ENCODE results near the gene PACSIN2. TPM values are rescaled to one million over a fixed set of nuclear protein-coding genes. Genes with fewer than 3 reads are reported as not detected.

The PACSIN2 gene
- total RNA-seq, 1 experiment from 2014 or later: 60.2 TPM

- TF ChIP-seq SIN3A (IDR thresholded peaks at IDR 0.05; ENCODE audit: borderline replicate concordance, insufficient read depth, low read depth, low read length) (no peak), CTCF (IDR thresholded peaks at IDR 0.05) (no peak), TCF7L2 (IDR thresholded peaks at IDR 0.05; ENCODE audit: low read depth, low read length) (no peak), POLR2AphosphoS5 (IDR thresholded peaks at IDR 0.05; ENCODE audit: low read depth, low read length) (no peak), REST (IDR thresholded peaks at IDR 0.05; ENCODE audit: insufficient read depth in 1 of 2, low read depth in 2 of 2, low read length in 1 of 2) (no peak)
- POLR2A ChIA-PET: no interaction called here
- Histone ChIP-seq H3K36me3 (ENCODE audit: control insufficient read depth, insufficient read depth, low read length) (no peaks in the 10 kb centered on the region), H3K27ac (ENCODE audit: low read length) (no peak overlapping the region), H3K9me3 (ENCODE audit: control insufficient read depth, insufficient read depth, low read depth, low read length) (no peaks in the 10 kb centered on the region), H3K27me3 (ENCODE audit: control insufficient read depth, insufficient read depth, low read length) (no peaks in the 10 kb centered on the region), H3K4me1 (ENCODE audit: control insufficient read depth, insufficient read depth, low read length) (no peaks in the 10 kb centered on the region), H3K4me3 (ENCODE audit: low read depth in 2 of 2, low read length in 2 of 2) (no peak overlapping the region)
- no TSS peak for BruUV-seq (replicated peaks)
- CTCF ChIA-PET: interaction anchor here (0.6 to 0.7 kb wide), 2 partner anchors 34 to 262 kb away, joined by 3 to 4 read pairs; no protein-coding TSS in a partner anchor
- in situ Hi-C loops (cut with HindIII; ENCODE audit: low pct_unique_long_range_greater_than_20kb, low sequenced_read_pairs): no loop called here
- ATAC-seq (no peak), DNase-seq (ENCODE audit: low read depth, low spot score) (no peak)
- intact Hi-C loops (cut with micrococcal nuclease; ENCODE audit: unreplicated experiment): no loop called here
These were observed 112.0 kb downstream of the PACSIN2 start for GRCh38 chr22:42902875-42903510.

DNA sequence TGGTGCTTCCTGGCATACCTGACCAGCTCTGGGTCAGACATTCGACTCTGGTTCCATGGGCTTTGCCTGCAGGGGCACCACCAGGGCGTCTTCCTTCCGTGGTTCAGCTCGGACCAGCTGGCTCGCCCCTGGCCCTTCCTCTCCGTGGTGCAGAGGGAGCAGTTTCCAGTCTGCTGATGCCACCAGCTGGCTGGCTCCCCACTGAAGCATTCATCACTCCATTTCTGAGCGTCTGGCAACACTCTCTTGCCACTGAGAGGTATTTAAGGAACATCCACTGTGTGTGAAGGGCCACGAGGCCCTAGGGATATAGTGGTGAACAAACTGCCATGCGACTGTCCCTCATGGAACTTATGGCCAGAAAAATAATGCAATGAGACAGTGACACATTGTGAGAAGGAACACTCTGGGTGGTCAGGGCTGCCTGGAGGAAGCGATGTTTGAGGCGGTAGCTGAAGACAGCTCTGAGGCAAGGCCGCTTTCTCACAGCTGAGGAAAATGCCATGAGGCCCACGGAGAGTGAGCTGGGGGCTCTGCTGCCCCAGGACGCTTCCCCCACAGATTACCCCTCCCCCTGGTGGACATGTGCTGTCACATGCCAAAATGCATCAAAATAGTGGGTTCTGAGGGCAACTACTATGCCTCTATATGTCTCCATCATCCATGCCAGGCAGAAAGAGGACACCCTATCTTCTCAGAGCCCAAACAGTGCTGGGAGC lies 113.0 kb downstream of the PACSIN2 start:
- TF ChIP-seq TCF7L2 (IDR thresholded peaks at IDR 0.05; ENCODE audit: low read depth, low read length) (no peak), SIN3A (IDR thresholded peaks at IDR 0.05; ENCODE audit: borderline replicate concordance, insufficient read depth, low read depth, low read length) (no peak), REST (IDR thresholded peaks at IDR 0.05; ENCODE audit: insufficient read depth in 1 of 2, low read depth in 2 of 2, low read length in 1 of 2) (no peak), POLR2AphosphoS5 (IDR thresholded peaks at IDR 0.05; ENCODE audit: low read depth, low read length) (no peak), CTCF (IDR thresholded peaks at IDR 0.05) (no peak)
- no peak overlapping the region for H3K4me3 ChIP-seq (ENCODE audit: low read depth in 2 of 2, low read length in 2 of 2)
- in situ Hi-C loops (cut with HindIII; ENCODE audit: low pct_unique_long_range_greater_than_20kb, low sequenced_read_pairs) (no loop called here), intact Hi-C loops (cut with micrococcal nuclease; ENCODE audit: unreplicated experiment) (no loop called here)
- no peak overlapping the region for H3K27ac ChIP-seq (ENCODE audit: low read length)
- ATAC-seq (no peak), DNase-seq (ENCODE audit: low read depth, low spot score) (no peak)
- POLR2A ChIA-PET: no interaction called here
- CTCF ChIA-PET: interaction anchor here (0.6 to 0.7 kb wide), 2 partner anchors 33 to 263 kb away, joined by 3 to 4 read pairs; no protein-coding TSS in a partner anchor
- no peaks in the 10 kb centered on the region for H3K27me3 ChIP-seq (ENCODE audit: control insufficient read depth, insufficient read depth, low read length)
- H3K9me3 ChIP-seq (ENCODE audit: control insufficient read depth, insufficient read depth, low read depth, low read length): no peaks in the 10 kb centered on the region
- H3K4me1 ChIP-seq (ENCODE audit: control insufficient read depth, insufficient read depth, low read length): no peaks in the 10 kb centered on the region
- BruUV-seq (replicated peaks): no TSS peak
- H3K36me3 ChIP-seq (ENCODE audit: control insufficient read depth, insufficient read depth, low read length): no peaks in the 10 kb centered on the region
